Uterus (tissue), 4 donors: ENCODE data around the gene ZNF587B. TPM values are rescaled to one million over a fixed set of nuclear protein-coding genes. Genes with fewer than 3 reads are reported as not detected.
"Not testable (repeated sequence)": the region's sequence is repeated elsewhere in the genome, so short reads cannot be mapped to it uniquely, and the experiment has no call there.

Experiments used
- DNase-seq, 2 donors: peaks; one replicate each; pipeline ENCODE4 v3.0.0-alpha.2; 2019 to 2020
- H3K27ac ChIP-seq, 2 donors: fragments of 200-600 bp; sonication (generic); 1 replicate in 1 of 2; 2 replicates in 1 of 2; pipeline ENCODE4 v1.5.1; 2016 to 2018
- H3K27me3 ChIP-seq, 2 donors: fragments of 200-600 bp; sonication (generic); one replicate each; pipeline ENCODE4 v1.5.1; 2018 to 2019; ENCODE audit warnings: control low read depth in 1 of 2
- H3K36me3 ChIP-seq, 2 donors: fragments of 200-600 bp; sonication (generic); one replicate each; pipeline ENCODE4 v1.5.1; 2019; ENCODE audit warnings: control low read depth in 1 of 2
- H3K4me1 ChIP-seq, 2 donors: fragments of 200-600 bp; sonication (generic); one replicate each; pipeline ENCODE4 v1.5.1; 2018 to 2019; ENCODE audit warnings: control low read depth in 1 of 2
- H3K4me3 ChIP-seq, 2 donors: fragments of 200-600 bp; sonication (generic); 1 replicate in 1 of 2; 2 replicates in 1 of 2; pipeline ENCODE4 v1.5.1; 2018 to 2019; ENCODE audit warnings: mild to moderate bottlenecking in 1 of 2
- H3K9me3 ChIP-seq, 2 donors: fragments of 200-600 bp; sonication (generic); one replicate each; pipeline ENCODE4 v1.5.1; 2019; ENCODE audit warnings: control low read depth in 1 of 2
- CTCF ChIP-seq, 4 experiments: fragments of 200-600 bp in 2 of 4; fragments of 450-650 bp in 2 of 4; sonication (generic) in 2 of 4; IDR thresholded peaks; one replicate each; pipeline ENCODE4 v1.5.1; 2016 to 2019; ENCODE audit warnings: antibody characterized with exemption in 4 of 4, mild to moderate bottlenecking in 2 of 4, moderate library complexity in 1 of 4
- POLR2A ChIP-seq, 2 donors: fragments of 450-650 bp; IDR thresholded peaks; one replicate each; pipeline ENCODE4 v1.6.1; 2016; ENCODE audit warnings: antibody characterized with exemption in 2 of 2, mild to moderate bottlenecking in 1 of 2, moderate library complexity in 1 of 2
- intact Hi-C: fragments of 100-400 bp; cut with DNase I; formaldehyde crosslinking; loops from one replicate; pipeline ENCODE4 v1.15.1; 2023; ENCODE audit warnings: low total_unique reads
- total RNA-seq, 4 donors: library from RNA; depleted of rRNA in 3 of 4; stranded (reverse); fragments of >200 nt in 3 of 4; gene quantifications; one replicate each; pipeline versions ENCODE4 v1.1.0 to v1.2.4, GENCODE V29; 2014 to 2023
- donor health status: DM: yes; HTN: yes; CAD: no.

Gene ZNF587B
- total RNA-seq, 4 donors from 2014 or later: 5.9 to 30.6 (median 15.0) TPM

DNA sequence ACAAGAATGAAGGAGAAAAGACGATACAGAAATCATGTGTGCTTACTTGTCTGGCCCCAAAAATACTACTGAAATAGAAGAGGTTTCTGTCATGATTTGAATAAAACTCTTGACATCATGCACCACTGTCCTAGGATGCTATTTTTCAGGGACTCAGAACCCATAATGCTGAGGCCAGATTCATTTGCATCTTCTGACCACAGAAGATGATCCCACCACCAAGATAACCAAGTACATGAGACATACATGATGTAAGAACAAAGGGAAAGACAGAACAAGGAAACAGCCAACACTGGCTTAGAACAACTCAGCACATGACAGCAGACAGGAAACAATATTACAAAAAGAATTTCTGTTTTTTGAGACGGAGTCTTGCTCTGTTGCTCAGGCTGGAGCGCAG lies 17.9 kb upstream of the ZNF587B start:
- intact Hi-C loops: no loop called here
- H3K4me3 ChIP-seq: no peak overlapping the region
- no peaks in the 10 kb centered on the region for H3K36me3 ChIP-seq
- no peaks in the 10 kb centered on the region for H3K9me3 ChIP-seq
- H3K4me1 ChIP-seq: no peaks in the 10 kb centered on the region
- no peak for DNase-seq
- H3K27me3 ChIP-seq: no peaks in the 10 kb centered on the region
- no peak for TF ChIP-seq CTCF (IDR thresholded peaks at IDR 0.05)
- H3K27ac ChIP-seq: no peak overlapping the region

- H3K27ac ChIP-seq, H3K9me3 ChIP-seq, H3K27me3 ChIP-seq, H3K36me3 ChIP-seq, H3K4me1 ChIP-seq, intact Hi-C loops, DNase-seq: not testable (repeated sequence)
- H3K4me3 ChIP-seq: peak overlapping the region in 1 of 2 donors; percentile 64
Measured at GRCh38 chr19:57812975-57813820, 16.9 kb upstream of the ZNF587B start.

- Histone ChIP-seq H3K4me1 (no peaks in the 10 kb centered on the region), H3K4me3 (peak overlapping the region; percentile 64 to 92), H3K27me3 (no peaks in the 10 kb centered on the region), H3K36me3 (no peaks in the 10 kb centered on the region), H3K9me3 (no peaks in the 10 kb centered on the region), H3K27ac (peak overlapping the region; percentile 71 to 79)
- intact Hi-C loops: no loop called here
- no peak for DNase-seq
- TF ChIP-seq POLR2A (IDR thresholded peaks at IDR 0.05) (no peak), CTCF (IDR thresholded peaks at IDR 0.05) (no peak)
Measured at GRCh38 chr19:57813919-57814504, 16.1 kb upstream of the ZNF587B start.

GRCh38 chr19:57814505-57815246 lies 15.4 kb upstream of the ZNF587B start, which contains the start of gene ZNF552:
TSS of gene ZNF552 (minus strand) at chr19:57814913. CDS start at chr19:57814743, 170 bp downstream.
- Histone ChIP-seq H3K4me1 (no peaks in the 10 kb centered on the region), H3K9me3 (no peaks in the 10 kb centered on the region)
- intact Hi-C loops: no loop called here

More at GRCh38 chr19:57814505-57815246, 15.4 kb upstream of the ZNF587B start, which contains the start of gene ZNF552:
- no peaks in the 10 kb centered on the region for H3K27me3 ChIP-seq
- H3K4me3 ChIP-seq: peak within 1 kb of the TSS; percentile 64 to 92
- no peaks in the 10 kb centered on the region for H3K36me3 ChIP-seq
- TF ChIP-seq POLR2A (IDR thresholded peaks at IDR 0.05): peak; percentile 61 to 69
- TF ChIP-seq CTCF (IDR thresholded peaks at IDR 0.05): no peak
- H3K27ac ChIP-seq: peak within 1 kb of the TSS; percentile 71 to 79
- peak; percentile 80 to 85 for DNase-seq
